Effector CD8-positive, alpha-beta T cell (primary cell): ENCODE measurements around the gene CNTNAP3B.
"Not testable (repeated sequence)": the region's sequence is repeated elsewhere in the genome, so short reads cannot be mapped to it uniquely, and the experiment has no call there.

Experiments used
- DNase-seq: peaks from one replicate; lab custom pipeline; 2025; lab: John Stamatoyannopoulos, UW
- total RNA-seq, 4 experiments: gene quantifications; one replicate each; lab custom pipeline; 2026; lab: John Stamatoyannopoulos, UW

The CNTNAP3B gene
- total RNA-seq: 0 reads per million in 4 experiments

GRCh38 chr9:42129073-42129729 is at the start of gene CNTNAP3B:
CNTNAP3B (minus strand) TSS chr9:42129426; CDS start chr9:42129094, 332 bp downstream.
- DNase-seq: not testable (repeated sequence)

- not testable (repeated sequence) for DNase-seq
Observed at GRCh38 chr9:42160299-42160698, 31.1 kb upstream of the CNTNAP3B start.

- DNase-seq: not testable (repeated sequence)
Observed at GRCh38 chr9:42127056-42127841, 2.0 kb downstream of the CNTNAP3B start.

- not testable (repeated sequence) for DNase-seq
Observed at GRCh38 chr9:42121007-42121406, 8.2 kb downstream of the CNTNAP3B start.

GRCh38 chr9:42095929-42096328 is 33.3 kb downstream of the CNTNAP3B start:
- not testable (repeated sequence) for DNase-seq

GRCh38 chr9:42084559-42084952 is 44.7 kb downstream of the CNTNAP3B start:
- not testable (repeated sequence) for DNase-seq

- not testable (repeated sequence) for DNase-seq
Observed at GRCh38 chr9:42083877-42084558, 45.2 kb downstream of the CNTNAP3B start.

- not testable (repeated sequence) for DNase-seq
Observed at GRCh38 chr9:42080376-42080775, 48.9 kb downstream of the CNTNAP3B start.

- not testable (repeated sequence) for DNase-seq
Observed at GRCh38 chr9:42074868-42075267, 54.4 kb downstream of the CNTNAP3B start.

- DNase-seq: not testable (repeated sequence)
Observed at GRCh38 chr9:42071026-42071425, 58.2 kb downstream of the CNTNAP3B start.

GRCh38 chr9:42070035-42070799 is 59.0 kb downstream of the CNTNAP3B start:
- DNase-seq: not testable (repeated sequence)

- not testable (repeated sequence) for DNase-seq
Observed at GRCh38 chr9:42053874-42054273, 75.4 kb downstream of the CNTNAP3B start.

- DNase-seq: not testable (repeated sequence)
Observed at GRCh38 chr9:42050701-42051100, 78.5 kb downstream of the CNTNAP3B start.

- DNase-seq: not testable (repeated sequence)
Observed at GRCh38 chr9:42044422-42045010, 84.7 kb downstream of the CNTNAP3B start.

GRCh38 chr9:42033541-42033940 is 95.7 kb downstream of the CNTNAP3B start:
- not testable (repeated sequence) for DNase-seq

- DNase-seq: not testable (repeated sequence)
Observed at GRCh38 chr9:42020639-42021038, 108.6 kb downstream of the CNTNAP3B start.

GRCh38 chr9:42018220-42018922 is 110.9 kb downstream of the CNTNAP3B start:
- not testable (repeated sequence) for DNase-seq

- DNase-seq: not testable (repeated sequence)
Observed at GRCh38 chr9:42014317-42014716, 114.9 kb downstream of the CNTNAP3B start.

GRCh38 chr9:41991607-41992006 is 137.6 kb downstream of the CNTNAP3B start:
- DNase-seq: not testable (repeated sequence)

- DNase-seq: not testable (repeated sequence)
Observed at GRCh38 chr9:41980271-41980670, 149.0 kb downstream of the CNTNAP3B start.
